Epithelial cell of esophagus (primary cell): ENCODE measurements around the gene PLTP.
"Not testable (repeated sequence)": the region's sequence is repeated elsewhere in the genome, so short reads cannot be mapped to it uniquely, and the experiment has no call there.

ENCODE experiments used
- DNase-seq: peaks from one replicate; pipeline ENCODE4 v3.0.0; 2010; ENCODE audit warnings: low read depth
- H3K4me3 ChIP-seq: 2 replicates; pipeline ENCODE4 v1.5.1; 2011; ENCODE audit warnings: mild to moderate bottlenecking, low read length, control low read depth
- CTCF ChIP-seq: IDR thresholded peaks from 2 replicates; pipeline ENCODE4 v1.5.1; 2011; ENCODE audit warnings: low read depth, mild to moderate bottlenecking, low read length, control low read depth, inconsistent platforms; ENCODE audit not compliant: insufficient read depth; ENCODE audit errors: missing control alignments

PLTP gene

GRCh38 chr20:45902199-45902701 is 9.7 kb downstream of the PLTP start:
- no peak for DNase-seq
- no peak for TF ChIP-seq CTCF
- H3K4me3 ChIP-seq, result no peak overlapping the region

GRCh38 chr20:45901332-45901731 is 10.6 kb downstream of the PLTP start:
- not testable (repeated sequence) for H3K4me3 ChIP-seq, DNase-seq

GRCh38 chr20:45899046-45899835 is 12.7 kb downstream of the PLTP start:
- H3K4me3 ChIP-seq, result no peak overlapping the region
- DNase-seq, result no peak
- TF ChIP-seq CTCF, result no peak

- no peak for DNase-seq
- H3K4me3 ChIP-seq, result no peak overlapping the region
- no peak for TF ChIP-seq CTCF
Observed at GRCh38 chr20:45898285-45898684, 13.7 kb downstream of the PLTP start.

GRCh38 chr20:45897692-45898091 is 14.3 kb downstream of the PLTP start:
- no peak for TF ChIP-seq CTCF
- no peak for DNase-seq
- no peak overlapping the region for H3K4me3 ChIP-seq

GRCh38 chr20:45897289-45897688 is 14.7 kb downstream of the PLTP start:
- no peak overlapping the region for H3K4me3 ChIP-seq
- no peak for DNase-seq
- TF ChIP-seq CTCF, result no peak

GRCh38 chr20:45896641-45897161 is 15.3 kb downstream of the PLTP start:
- H3K4me3 ChIP-seq, result no peak overlapping the region
- TF ChIP-seq CTCF, result no peak
- DNase-seq, result no peak
